CD4-positive, alpha-beta memory T cell (primary cell): ENCODE data around the gene CHD9. TPM values are rescaled to one million over a fixed set of nuclear protein-coding genes. Genes with fewer than 3 reads are reported as not detected.
A peak's percentile ranks its signal among the peaks of the same experiment; 100 is the strongest.

Experiments used
- CTCF ChIA-PET: fragments of 350-600 bp; sonication (Branson Sonifier 250); formaldehyde crosslinking; loops from one replicate; lab custom pipeline; 2021; ENCODE audit warnings: inconsistent platforms; ENCODE audit not compliant: partially characterized antibody; lab: Charles Lee
- POLR2A ChIA-PET: fragments of 350-600 bp; sonication (Branson Sonifier 250); formaldehyde crosslinking; loops from one replicate; lab custom pipeline; 2021; ENCODE audit not compliant: partially characterized antibody; lab: Charles Lee
- DNase-seq, 5 donors: peaks; one replicate each; pipeline versions ENCODE4 v3.0.0 to v3.0.0-alpha.2; 2020 to 2022; ENCODE audit warnings: mixed read lengths in 1 of 5
- H3K27ac ChIP-seq: one replicate; pipeline ENCODE4 v1.7.0; 2013; ENCODE audit warnings: low read depth, low read length
- H3K27me3 ChIP-seq: 2 replicates; pipeline ENCODE4 v1.7.0; 2013; ENCODE audit warnings: mild to moderate bottlenecking, low read length, moderate library complexity; ENCODE audit not compliant: insufficient read depth
- H3K36me3 ChIP-seq: 2 replicates; pipeline ENCODE4 v1.7.0; 2013; ENCODE audit warnings: mild to moderate bottlenecking, low read length, moderate library complexity; ENCODE audit not compliant: insufficient read depth
- H3K4me1 ChIP-seq: 2 replicates; pipeline ENCODE4 v1.7.0; 2013; ENCODE audit warnings: mild to moderate bottlenecking, low read length, moderate library complexity; ENCODE audit not compliant: insufficient read depth
- H3K4me3 ChIP-seq, 2 donors: one replicate each; pipeline ENCODE4 v1.7.0; 2013; ENCODE audit warnings: low read length in 2 of 2, mild to moderate bottlenecking in 1 of 2
- H3K9me3 ChIP-seq, 2 donors: one replicate each; pipeline ENCODE4 v1.7.0; 2013; ENCODE audit warnings: low read length in 2 of 2, control low read depth in 1 of 2; ENCODE audit not compliant: control insufficient read depth in 1 of 2
- H3K27ac Mint-ChIP-seq, 7 donors: one replicate each; pipeline ENCODE4 v1.8.0; 2020 to 2021; ENCODE audit warnings: mixed read lengths in 7 of 7, mild to moderate bottlenecking in 6 of 7, inconsistent platforms in 3 of 7, moderate library complexity in 3 of 7
- H3K27me3 Mint-ChIP-seq, 2 donors: one replicate each; pipeline ENCODE4 v1.8.0; 2020 to 2021; ENCODE audit warnings: mixed read lengths in 2 of 2
- H3K36me3 Mint-ChIP-seq, 2 donors: one replicate each; pipeline ENCODE4 v1.8.0; 2020 to 2021; ENCODE audit warnings: mixed read lengths in 2 of 2, inconsistent platforms in 1 of 2, mild to moderate bottlenecking in 1 of 2
- H3K4me1 Mint-ChIP-seq, 4 donors: one replicate each; pipeline ENCODE4 v1.8.0; 2020 to 2021; ENCODE audit warnings: mixed read lengths in 4 of 4, mild to moderate bottlenecking in 1 of 4
- H3K4me3 Mint-ChIP-seq, 8 donors: one replicate each; pipeline ENCODE4 v1.8.0; 2020 to 2021; ENCODE audit warnings: mixed read lengths in 8 of 8, mild to moderate bottlenecking in 7 of 8, moderate library complexity in 6 of 8, inconsistent platforms in 3 of 8
- H3K9me3 Mint-ChIP-seq, 8 donors: one replicate each; pipeline ENCODE4 v1.8.0; 2020 to 2021; ENCODE audit warnings: mixed read lengths in 8 of 8, mild to moderate bottlenecking in 5 of 8, inconsistent platforms in 3 of 8, moderate library complexity in 1 of 8
- intact Hi-C: fragments of 100-400 bp; cut with micrococcal nuclease; formaldehyde crosslinking; loops from one replicate; pipeline ENCODE4 v1.15.1; 2023
- polyA plus RNA-seq, 2 donors: library from polyadenylated mRNA; unstranded; fragments of 300-500 nt; fragmentation: Illumina TruSeq; gene quantifications; one replicate each; pipeline ENCODE4 v1.2.3, GENCODE V29; 2021
- total RNA-seq, 2 experiments: library from RNA; stranded (reverse); gene quantifications; one replicate each; pipeline ENCODE4 v1.2.3, GENCODE V29; 2021

Gene CHD9
- total and polyA plus RNA-seq, 4 experiments from 2014 or later: 22.9 to 49.7 (median 39.5) TPM

- Mint-ChIP-seq H3K27ac (no peak overlapping the region), H3K9me3 (no peaks in the 10 kb centered on the region), H3K4me1 (peaks cover 9 to 18% (median 14%) of the 10 kb centered on the region in 4 donors), H3K4me3 (no peak overlapping the region), H3K36me3 (peaks cover 4 to 5% of the 10 kb centered on the region in 2 donors), H3K27me3 (no peaks in the 10 kb centered on the region)
- no peaks in the 10 kb centered on the region for H3K27me3 ChIP-seq
- intact Hi-C loops: no loop called here
- H3K36me3 ChIP-seq: no peaks in the 10 kb centered on the region
- no peaks in the 10 kb centered on the region for H3K4me1 ChIP-seq
- H3K27ac ChIP-seq: no peak overlapping the region
- DNase-seq: no peak
- H3K9me3 ChIP-seq: no peaks in the 10 kb centered on the region
- H3K4me3 ChIP-seq: no peak overlapping the region
- ChIA-PET CTCF (no interaction called here), POLR2A (no interaction called here)
Observed at GRCh38 chr16:53211253-53211652, 156.5 kb downstream of the CHD9 start.

- Histone ChIP-seq H3K4me1 (no peaks in the 10 kb centered on the region), H3K36me3 (no peaks in the 10 kb centered on the region), H3K27ac (no peak overlapping the region), H3K27me3 (no peaks in the 10 kb centered on the region), H3K4me3 (no peak overlapping the region), H3K9me3 (no peaks in the 10 kb centered on the region)
- DNase-seq: no peak
- intact Hi-C loops: no loop called here
- Mint-ChIP-seq H3K27me3 (no peaks in the 10 kb centered on the region), H3K9me3 (no peaks in the 10 kb centered on the region), H3K4me3 (peak overlapping the region in 1 of 8 donors; percentile 33), H3K27ac (peak overlapping the region in 2 of 7 donors; percentile 7 to 20), H3K36me3 (peaks cover 4 to 5% of the 10 kb centered on the region in 2 donors), H3K4me1 (peaks cover 5 to 18% (median 12%) of the 10 kb centered on the region in 4 donors)
- POLR2A ChIA-PET: no interaction called here
- CTCF ChIA-PET: interaction anchor here (0.6 kb wide), 1 partner anchor 221 kb away, joined by 3 read pairs; no protein-coding TSS in a partner anchor
Observed at GRCh38 chr16:53212893-53213223, 158.1 kb downstream of the CHD9 start.

- POLR2A ChIA-PET: no interaction called here
- H3K27me3 Mint-ChIP-seq: no peaks in the 10 kb centered on the region
- Histone ChIP-seq H3K27me3 (no peaks in the 10 kb centered on the region), H3K36me3 (no peaks in the 10 kb centered on the region), H3K4me3 (no peak overlapping the region), H3K27ac (no peak overlapping the region), H3K9me3 (no peaks in the 10 kb centered on the region), H3K4me1 (no peaks in the 10 kb centered on the region)
- peak overlapping the region in 1 of 7 donors; percentile 7 for H3K27ac Mint-ChIP-seq
- DNase-seq: no peak
- CTCF ChIA-PET: interaction anchor here (0.6 kb wide), 1 partner anchor 220 kb away, joined by 3 read pairs; no protein-coding TSS in a partner anchor
- H3K4me3 Mint-ChIP-seq: no peak overlapping the region
- H3K4me1 Mint-ChIP-seq: peaks cover 2 to 11% (median 5%) of the 10 kb centered on the region in 4 donors
- H3K36me3 Mint-ChIP-seq: peaks cover 4 to 5% of the 10 kb centered on the region in 2 donors
- no peaks in the 10 kb centered on the region for H3K9me3 Mint-ChIP-seq
- intact Hi-C loops: no loop called here
Observed at GRCh38 chr16:53213542-53213941, 158.8 kb downstream of the CHD9 start.

GRCh38 chr16:53216798-53217197 lies 162.0 kb downstream of the CHD9 start:
- ChIA-PET POLR2A (no interaction called here), CTCF (no interaction called here)
- Histone ChIP-seq H3K4me3 (no peak overlapping the region), H3K9me3 (no peaks in the 10 kb centered on the region), H3K36me3 (no peaks in the 10 kb centered on the region), H3K27ac (no peak overlapping the region), H3K27me3 (no peaks in the 10 kb centered on the region), H3K4me1 (no peaks in the 10 kb centered on the region)
- no peaks in the 10 kb centered on the region for H3K27me3 Mint-ChIP-seq
- H3K4me1 Mint-ChIP-seq: peaks cover 2 to 10% (median 4%) of the 10 kb centered on the region in 4 donors
- no peaks in the 10 kb centered on the region for H3K9me3 Mint-ChIP-seq
- no peak overlapping the region for H3K4me3 Mint-ChIP-seq
- intact Hi-C loops: no loop called here
- H3K27ac Mint-ChIP-seq: no peak overlapping the region
- DNase-seq: no peak
- peaks cover 0 to 1% of the 10 kb centered on the region in 2 donors for H3K36me3 Mint-ChIP-seq

GRCh38 chr16:53219371-53219770 lies 164.6 kb downstream of the CHD9 start:
- CTCF ChIA-PET: no interaction called here

GRCh38 chr16:53219795-53220454 lies 165.1 kb downstream of the CHD9 start:
- POLR2A ChIA-PET: no interaction called here
- Histone ChIP-seq H3K36me3 (peaks cover 5% of the 10 kb centered on the region), H3K27ac (no peak overlapping the region), H3K4me3 (no peak overlapping the region), H3K4me1 (no peaks in the 10 kb centered on the region), H3K9me3 (no peaks in the 10 kb centered on the region), H3K27me3 (no peaks in the 10 kb centered on the region)
- H3K27ac Mint-ChIP-seq: no peak overlapping the region
- DNase-seq: no peak
- H3K36me3 Mint-ChIP-seq: peaks cover 0 to 12% of the 10 kb centered on the region in 2 donors
- CTCF ChIA-PET: no interaction called here
- H3K27me3 Mint-ChIP-seq: no peaks in the 10 kb centered on the region
- no peak overlapping the region for H3K4me3 Mint-ChIP-seq
- peaks cover 0 to 10% (median 2%) of the 10 kb centered on the region in 4 donors for H3K4me1 Mint-ChIP-seq
- intact Hi-C loops: loop anchor here (1.0 kb wide), 1 partner anchor 165 kb away; no protein-coding TSS in a partner anchor
- H3K9me3 Mint-ChIP-seq: no peaks in the 10 kb centered on the region

More at GRCh38 chr16:53219371-53219770, 164.6 kb downstream of the CHD9 start:
- Mint-ChIP-seq H3K27ac (no peak overlapping the region), H3K27me3 (no peaks in the 10 kb centered on the region), H3K4me1 (peaks cover 0 to 10% (median 2%) of the 10 kb centered on the region in 4 donors), H3K36me3 (peaks cover 0 to 11% of the 10 kb centered on the region in 2 donors), H3K9me3 (no peaks in the 10 kb centered on the region), H3K4me3 (no peak overlapping the region)
- Histone ChIP-seq H3K27ac (no peak overlapping the region), H3K27me3 (no peaks in the 10 kb centered on the region), H3K9me3 (no peaks in the 10 kb centered on the region), H3K36me3 (peaks cover 3% of the 10 kb centered on the region), H3K4me1 (no peaks in the 10 kb centered on the region), H3K4me3 (no peak overlapping the region)
- POLR2A ChIA-PET: no interaction called here
- no peak for DNase-seq
- intact Hi-C loops: no loop called here

GRCh38 chr16:53220585-53220984 lies 165.8 kb downstream of the CHD9 start:
- Mint-ChIP-seq H3K9me3 (no peaks in the 10 kb centered on the region), H3K27ac (no peak overlapping the region), H3K4me1 (peaks cover 0 to 4% (median 2%) of the 10 kb centered on the region in 4 donors), H3K4me3 (no peak overlapping the region), H3K27me3 (no peaks in the 10 kb centered on the region), H3K36me3 (peaks cover 0 to 16% of the 10 kb centered on the region in 2 donors)
- Histone ChIP-seq H3K27ac (no peak overlapping the region), H3K4me3 (no peak overlapping the region), H3K4me1 (no peaks in the 10 kb centered on the region), H3K27me3 (no peaks in the 10 kb centered on the region), H3K36me3 (peaks cover 5% of the 10 kb centered on the region), H3K9me3 (no peaks in the 10 kb centered on the region)
- POLR2A ChIA-PET: no interaction called here
- no peak for DNase-seq
- intact Hi-C loops: loop anchor here (1.0 kb wide), 1 partner anchor 165 kb away; no protein-coding TSS in a partner anchor
- CTCF ChIA-PET: no interaction called here
